Tibial nerve (tissue), 4 donors: ENCODE results near the gene DYNC1H1.

Experiments used
- EP300 ChIP-seq, 2 donors: sonication (generic); formaldehyde crosslinking; IDR thresholded peaks; one replicate each; pipeline ENCODE4 v1.6.1; 2017; ENCODE audit warnings: antibody characterized with exemption in 2 of 2, mild to moderate bottlenecking in 1 of 2
- POLR2A ChIP-seq, 2 donors: fragments of 450-650 bp; IDR thresholded peaks; one replicate each; pipeline ENCODE4 v1.6.1; 2017; ENCODE audit warnings: antibody characterized with exemption in 2 of 2, mild to moderate bottlenecking in 2 of 2, moderate library complexity in 2 of 2
- TF ChIP-seq, protein P1 (sequence below), 5 experiments: fragments of 200-600 bp in 3 of 5; fragments of 450-650 bp in 2 of 5; sonication (generic) in 3 of 5; IDR thresholded peaks; one replicate each; pipeline ENCODE4 v1.5.1; 2016 to 2019; ENCODE audit warnings: antibody characterized with exemption in 5 of 5, mild to moderate bottlenecking in 3 of 5, moderate library complexity in 2 of 5

DNA sequence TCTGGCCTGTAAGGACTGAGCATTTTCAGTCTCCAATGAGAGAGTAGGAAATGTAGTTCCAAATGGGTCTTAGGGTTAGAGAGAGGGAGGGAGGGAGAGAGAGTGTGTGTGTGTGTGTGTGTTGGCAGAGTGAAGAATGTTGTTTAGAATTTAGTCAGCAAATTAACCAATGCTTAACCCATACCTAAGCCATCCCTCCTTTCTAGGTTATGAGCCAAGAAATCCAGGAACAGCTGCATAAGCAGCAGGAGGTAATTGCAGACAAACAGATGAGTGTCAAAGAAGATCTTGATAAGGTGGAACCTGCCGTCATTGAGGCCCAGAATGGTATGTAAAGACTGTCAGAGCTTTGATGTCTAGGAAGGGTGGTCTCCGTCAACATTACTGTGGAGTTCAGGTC lies 65.6 kb downstream of the DYNC1H1 start:
- TF ChIP-seq, protein P1, sequence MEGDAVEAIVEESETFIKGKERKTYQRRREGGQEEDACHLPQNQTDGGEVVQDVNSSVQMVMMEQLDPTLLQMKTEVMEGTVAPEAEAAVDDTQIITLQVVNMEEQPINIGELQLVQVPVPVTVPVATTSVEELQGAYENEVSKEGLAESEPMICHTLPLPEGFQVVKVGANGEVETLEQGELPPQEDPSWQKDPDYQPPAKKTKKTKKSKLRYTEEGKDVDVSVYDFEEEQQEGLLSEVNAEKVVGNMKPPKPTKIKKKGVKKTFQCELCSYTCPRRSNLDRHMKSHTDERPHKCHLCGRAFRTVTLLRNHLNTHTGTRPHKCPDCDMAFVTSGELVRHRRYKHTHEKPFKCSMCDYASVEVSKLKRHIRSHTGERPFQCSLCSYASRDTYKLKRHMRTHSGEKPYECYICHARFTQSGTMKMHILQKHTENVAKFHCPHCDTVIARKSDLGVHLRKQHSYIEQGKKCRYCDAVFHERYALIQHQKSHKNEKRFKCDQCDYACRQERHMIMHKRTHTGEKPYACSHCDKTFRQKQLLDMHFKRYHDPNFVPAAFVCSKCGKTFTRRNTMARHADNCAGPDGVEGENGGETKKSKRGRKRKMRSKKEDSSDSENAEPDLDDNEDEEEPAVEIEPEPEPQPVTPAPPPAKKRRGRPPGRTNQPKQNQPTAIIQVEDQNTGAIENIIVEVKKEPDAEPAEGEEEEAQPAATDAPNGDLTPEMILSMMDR (IDR thresholded peaks at IDR 0.05), result no peak
- no peak for TF ChIP-seq EP300 (IDR thresholded peaks at IDR 0.05)
- no peak for TF ChIP-seq POLR2A (IDR thresholded peaks at IDR 0.05)
